Activated T-helper 17 cell treated with anti-CD3 and anti-CD28 coated beads, Interleukin-2, amount 50 U/mL, for 72 hours (primary cell): ENCODE results near the gene AGPAT1. TPM values are rescaled to one million over a fixed set of nuclear protein-coding genes. Genes with fewer than 3 reads are reported as not detected.

Source experiments
- ATAC-seq: fragments of 150-1000 bp; cut with Tn5 transposase; replicated peaks from 2 replicates; pipeline ENCODE4 v1.10.0; 2021; ENCODE audit warnings: mild to moderate bottlenecking, moderate library complexity
- H3K27ac Mint-ChIP-seq: one replicate; pipeline ENCODE4 v1.8.0; 2022; ENCODE audit warnings: mixed read lengths
- H3K27me3 Mint-ChIP-seq: one replicate; pipeline ENCODE4 v1.8.0; 2022; ENCODE audit warnings: mixed read lengths
- H3K36me3 Mint-ChIP-seq: one replicate; pipeline ENCODE4 v1.8.0; 2022; ENCODE audit warnings: low read depth, mild to moderate bottlenecking, mixed read lengths
- H3K4me1 Mint-ChIP-seq: one replicate; pipeline ENCODE4 v1.8.0; 2022; ENCODE audit warnings: mixed read lengths
- H3K4me3 Mint-ChIP-seq: one replicate; pipeline ENCODE4 v1.8.0; 2022; ENCODE audit warnings: mild to moderate bottlenecking, mixed read lengths
- H3K9me3 Mint-ChIP-seq: one replicate; pipeline ENCODE4 v1.8.0; 2022; ENCODE audit warnings: mixed read lengths
- total RNA-seq, 2 donors: library from RNA; stranded (reverse); gene quantifications; one replicate each; pipeline ENCODE4 v1.2.3, GENCODE V29; 2022

AGPAT1 gene
- total RNA-seq, 2 donors from 2014 or later: 26.8 to 37.5 TPM

- ATAC-seq: peak; percentile 93
- no peaks in the 10 kb centered on the region for H3K27me3 Mint-ChIP-seq
- peaks cover 15% of the 10 kb centered on the region for H3K4me1 Mint-ChIP-seq
- no peaks in the 10 kb centered on the region for H3K9me3 Mint-ChIP-seq
- H3K36me3 Mint-ChIP-seq: peaks cover 95% of the 10 kb centered on the region
- no peak overlapping the region for H3K4me3 Mint-ChIP-seq
- no peak overlapping the region for H3K27ac Mint-ChIP-seq
Observed at GRCh38 chr6:32118782-32119628, 56.9 kb downstream of the AGPAT1 start.

Other genes starting within 250 kb of the AGPAT1 start
- gene C2, start 248.4 kb downstream of the AGPAT1 start, total RNA-seq: 1 to 10 TPM in 1 of 2 donors, under 1 TPM in 1; 0.58 to 4.7 TPM
- gene CFB, start 230.0 kb downstream of the AGPAT1 start, total RNA-seq: 1 to 10 TPM in 1 of 2 donors, not detected in 1; 1.5 TPM
- gene NELFE, start 217.1 kb downstream of the AGPAT1 start, total RNA-seq: 10 to 100 TPM; 50.3 to 63.6 TPM
- 10 to 100 TPM; 86.5 to 92.9 TPM for gene SKIC2, start 216.9 kb downstream of the AGPAT1 start, total RNA-seq
- gene DXO, start 203.9 kb downstream of the AGPAT1 start, total RNA-seq: 10 to 100 TPM; 14.9 to 16.9 TPM
- 1 to 10 TPM; 6.5 to 6.9 TPM for gene C4A, start 194.0 kb downstream of the AGPAT1 start, total RNA-seq
- 1 to 10 TPM; 5.9 to 6.1 TPM for gene C4B, start 161.3 kb downstream of the AGPAT1 start, total RNA-seq
- under 1 TPM; 0.16 to 0.91 TPM for gene CYP21A2, start 137.7 kb downstream of the AGPAT1 start, total RNA-seq
- gene TNXB, start 66.7 kb downstream of the AGPAT1 start, total RNA-seq: 10 to 100 TPM in 1 of 2 donors, 1 to 10 TPM in 1; 7.2 to 26.8 TPM
- gene ATF6B, start 47.8 kb downstream of the AGPAT1 start, total RNA-seq: 10 to 100 TPM; 73.4 to 99.9 TPM
- 1 to 10 TPM; 7.4 to 9.3 TPM for gene FKBPL, start 45.8 kb downstream of the AGPAT1 start, total RNA-seq
- gene PRRT1, start 24.1 kb downstream of the AGPAT1 start, total RNA-seq: under 1 TPM; 0.17 to 0.29 TPM
- gene PPT2, start 21.9 kb downstream of the AGPAT1 start, total RNA-seq: 10 to 100 TPM; 10.5 to 18.0 TPM
- gene EGFL8, start 11.5 kb downstream of the AGPAT1 start, total RNA-seq: 10 to 100 TPM in 1 of 2 donors, 1 to 10 TPM in 1; 6.7 to 10.1 TPM
- 10 to 100 TPM; 46.0 to 64.5 TPM for gene RNF5, start 2.3 kb upstream of the AGPAT1 start, total RNA-seq
- gene AGER, start 8.2 kb upstream of the AGPAT1 start, total RNA-seq: 10 to 100 TPM; 19.3 to 50.2 TPM
- gene PBX2, start 14.1 kb upstream of the AGPAT1 start, total RNA-seq: 100 to 1,000 TPM in 1 of 2 donors, 10 to 100 TPM in 1; 53.0 to 135 TPM
- gene GPSM3, start 16.6 kb upstream of the AGPAT1 start, total RNA-seq: 100 to 1,000 TPM; 136 to 227 TPM
- 1 to 10 TPM in 1 of 2 donors, under 1 TPM in 1; 0.73 to 2.3 TPM for gene NOTCH4, start 48.0 kb upstream of the AGPAT1 start, total RNA-seq
- gene TSBP1, start 195.8 kb upstream of the AGPAT1 start, total RNA-seq: not detected
- not detected for gene BTNL2, start 231.1 kb upstream of the AGPAT1 start, total RNA-seq